ENCODE data around the gene THRAP3. TPM values are rescaled to one million over a fixed set of nuclear protein-coding genes. Genes with fewer than 3 reads are reported as not detected.
A peak's percentile ranks its signal among the peaks of the same experiment; 100 is the strongest.

Gene THRAP3
- total and polyA plus RNA-seq, 9 of the 15 experiments (the other 6 are each of a cell fraction or from before 2014, with no cell fraction given) = 66.2 to 135 (median 113) TPM

- TF ChIP-seq MTA3 (IDR thresholded peaks at IDR 0.05; ENCODE audit: borderline replicate concordance) = peak; percentile 65
- TF ChIP-seq ZNF740 (CRISPR knock-in tag; IDR thresholded peaks at IDR 0.05) = no peak
- no peak for TF ChIP-seq ZNF740 (tag; IDR thresholded peaks at IDR 0.05)
- no peak; the same call in 1 of the 2 replicates for TF ChIP-seq TCF7 (IDR thresholded peaks at IDR 0.05; ENCODE audit: borderline replicate concordance)
- peak; percentile 38; the same call in 1 of the 2 replicates for TF ChIP-seq MYNN (IDR thresholded peaks at IDR 0.05)
- no peak for TF ChIP-seq MYNN (CRISPR knock-in tag; IDR thresholded peaks at IDR 0.05)
- no peak for TF ChIP-seq MTF1 (CRISPR knock-in tag; IDR thresholded peaks at IDR 0.05; ENCODE audit: borderline replicate concordance)
- TF ChIP-seq ZNF41 (CRISPR knock-in tag; conservative IDR thresholded peaks at IDR 0.05) = no peak
- no peak for TF ChIP-seq ZNF324 (CRISPR knock-in tag; IDR thresholded peaks at IDR 0.05)
- TF ChIP-seq ADNP (tag; IDR thresholded peaks at IDR 0.05) = no peak
- no peak for TF ChIP-seq PTBP1 (IDR thresholded peaks at IDR 0.05; ENCODE audit: low read depth, low read length)
- TF ChIP-seq PPARD (CRISPR knock-in tag; IDR thresholded peaks at IDR 0.05) = no peak
- TF ChIP-seq ZBTB11 (CRISPR knock-in tag; IDR thresholded peaks at IDR 0.05) = peak in 1 of 3 experiments; percentile 95; a peak in 2 of 6 replicates
- no peak for TF ChIP-seq HMG20A (CRISPR knock-in tag; conservative IDR thresholded peaks at IDR 0.05)
- no peak for TF ChIP-seq U2AF1 (optimal IDR thresholded peaks at IDR 0.05; ENCODE audit: low read depth, low read length)
- peak; percentile 96 for TF ChIP-seq CREB3L1 (IDR thresholded peaks at IDR 0.05; ENCODE audit: borderline replicate concordance, low read depth)
- 0 out of 2 replicates have a peak, but pooled peaks have one; percentile 2 for TF ChIP-seq LEF1 (IDR thresholded peaks at IDR 0.05)
- no peak for TF ChIP-seq BRCA1 (IDR thresholded peaks at IDR 0.05)
- no peak for TF ChIP-seq BRCA1 (CRISPR knock-in tag; IDR thresholded peaks at IDR 0.05)
- TF ChIP-seq ELK1 (CRISPR knock-in tag; IDR thresholded peaks at IDR 0.05) = no peak
- no peak for TF ChIP-seq CREBBP (IDR thresholded peaks at IDR 0.05; ENCODE audit: low read depth, low read length)
- peak; percentile 98 for TF ChIP-seq CREB1 (IDR thresholded peaks at IDR 0.05)
- TF ChIP-seq CREB1 (CRISPR knock-in tag; IDR thresholded peaks at IDR 0.05) = peak; percentile 98
- TF ChIP-seq KDM2B (CRISPR knock-in tag; IDR thresholded peaks at IDR 0.05) = peak; percentile 14
These were observed at the start of gene THRAP3 (continued) for GRCh38 chr1:36223996-36224536.

Measured in K562 (cell line).